ENCODE data around the gene POLDIP2. TPM values are rescaled to one million over a fixed set of nuclear protein-coding genes. Genes with fewer than 3 reads are reported as not detected.

The POLDIP2 gene
- total and polyA plus RNA-seq, 2 of the 13 experiments (the other 11 are each of a cell fraction or from before 2014, with no cell fraction given): 85.9 to 114 TPM

DNA sequence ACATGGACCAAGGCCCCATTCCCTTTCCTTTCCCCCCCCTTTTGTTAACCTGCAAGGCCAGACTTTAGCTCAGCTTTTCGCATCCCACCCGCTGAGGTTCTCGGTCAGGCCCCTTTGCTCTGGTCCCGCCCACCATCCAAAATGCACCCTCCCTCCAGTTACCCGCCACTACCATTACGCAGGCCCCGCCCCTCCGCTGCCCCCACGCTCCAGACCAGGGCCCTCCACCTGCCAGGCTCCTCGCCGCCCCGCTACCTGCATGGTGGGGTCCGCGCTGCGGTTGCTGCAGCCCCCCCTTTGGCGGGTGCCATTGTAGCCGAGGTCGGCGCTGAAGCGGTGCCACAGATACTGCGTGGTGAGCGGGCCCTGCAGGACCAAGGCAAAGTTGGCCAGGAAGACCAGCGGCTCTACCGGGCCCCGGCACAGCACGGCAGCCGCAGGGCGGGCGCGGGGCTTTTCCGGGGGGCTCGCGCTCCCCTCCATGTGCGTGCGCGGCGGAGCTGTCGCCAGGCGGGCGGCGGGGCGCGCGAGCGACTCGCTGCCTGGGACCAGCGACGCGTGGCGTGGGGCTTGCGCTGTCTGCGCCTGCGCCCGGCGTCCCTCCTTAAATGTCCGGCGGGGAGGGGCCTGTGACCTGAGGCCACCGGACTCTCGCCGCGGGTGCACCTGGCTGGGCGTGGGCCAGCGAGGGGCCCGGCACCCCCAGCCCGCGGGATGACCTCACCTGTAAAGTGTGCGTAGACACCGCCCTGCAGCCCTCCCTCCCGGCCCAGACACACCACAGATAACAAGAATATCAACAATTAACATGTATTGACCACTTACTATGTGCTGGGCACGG, 48.5 kb upstream of the POLDIP2 start, which contains the start of gene SLC46A1 (continued):
- TF ChIP-seq KLF12 (CRISPR knock-in tag; IDR thresholded peaks at IDR 0.05; ENCODE audit: borderline replicate concordance) (no peak; the same call in 1 of the 2 replicates), ZNF670 (CRISPR knock-in tag; IDR thresholded peaks at IDR 0.05; ENCODE audit: borderline replicate concordance) (no peak), ZNF570 (CRISPR knock-in tag; IDR thresholded peaks at IDR 0.05; ENCODE audit: borderline replicate concordance) (no peak), ZNF724P (CRISPR knock-in tag; IDR thresholded peaks at IDR 0.05; ENCODE audit: borderline replicate concordance) (no peak), ZNF484 (CRISPR knock-in tag; IDR thresholded peaks at IDR 0.05; ENCODE audit: borderline replicate concordance, low read depth) (no peak), ZNF12 (CRISPR knock-in tag; IDR thresholded peaks at IDR 0.05) (no peak), CBX5 (CRISPR knock-in tag; IDR thresholded peaks at IDR 0.05; ENCODE audit: borderline replicate concordance) (no peak), ZNF251 (CRISPR knock-in tag; IDR thresholded peaks at IDR 0.05) (no peak), REL (CRISPR knock-in tag; conservative IDR thresholded peaks at IDR 0.05) (0 out of 2 replicates have a peak, but pooled peaks have one; percentile 58), ZNF549 (CRISPR knock-in tag; IDR thresholded peaks at IDR 0.05) (no peak), U2AF2 (IDR thresholded peaks at IDR 0.05; ENCODE audit: low read depth, low read length) (no peak), PHF8 (CRISPR knock-in tag; IDR thresholded peaks at IDR 0.05) (peak; percentile 88), RORA (CRISPR knock-in tag; IDR thresholded peaks at IDR 0.05) (no peak)
- TF ChIP-seq, protein P1, sequence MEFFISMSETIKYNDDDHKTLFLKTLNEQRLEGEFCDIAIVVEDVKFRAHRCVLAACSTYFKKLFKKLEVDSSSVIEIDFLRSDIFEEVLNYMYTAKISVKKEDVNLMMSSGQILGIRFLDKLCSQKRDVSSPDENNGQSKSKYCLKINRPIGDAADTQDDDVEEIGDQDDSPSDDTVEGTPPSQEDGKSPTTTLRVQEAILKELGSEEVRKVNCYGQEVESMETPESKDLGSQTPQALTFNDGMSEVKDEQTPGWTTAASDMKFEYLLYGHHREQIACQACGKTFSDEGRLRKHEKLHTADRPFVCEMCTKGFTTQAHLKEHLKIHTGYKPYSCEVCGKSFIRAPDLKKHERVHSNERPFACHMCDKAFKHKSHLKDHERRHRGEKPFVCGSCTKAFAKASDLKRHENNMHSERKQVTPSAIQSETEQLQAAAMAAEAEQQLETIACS (CRISPR knock-in tag; IDR thresholded peaks at IDR 0.05): no peak
- TF ChIP-seq, protein P2, sequence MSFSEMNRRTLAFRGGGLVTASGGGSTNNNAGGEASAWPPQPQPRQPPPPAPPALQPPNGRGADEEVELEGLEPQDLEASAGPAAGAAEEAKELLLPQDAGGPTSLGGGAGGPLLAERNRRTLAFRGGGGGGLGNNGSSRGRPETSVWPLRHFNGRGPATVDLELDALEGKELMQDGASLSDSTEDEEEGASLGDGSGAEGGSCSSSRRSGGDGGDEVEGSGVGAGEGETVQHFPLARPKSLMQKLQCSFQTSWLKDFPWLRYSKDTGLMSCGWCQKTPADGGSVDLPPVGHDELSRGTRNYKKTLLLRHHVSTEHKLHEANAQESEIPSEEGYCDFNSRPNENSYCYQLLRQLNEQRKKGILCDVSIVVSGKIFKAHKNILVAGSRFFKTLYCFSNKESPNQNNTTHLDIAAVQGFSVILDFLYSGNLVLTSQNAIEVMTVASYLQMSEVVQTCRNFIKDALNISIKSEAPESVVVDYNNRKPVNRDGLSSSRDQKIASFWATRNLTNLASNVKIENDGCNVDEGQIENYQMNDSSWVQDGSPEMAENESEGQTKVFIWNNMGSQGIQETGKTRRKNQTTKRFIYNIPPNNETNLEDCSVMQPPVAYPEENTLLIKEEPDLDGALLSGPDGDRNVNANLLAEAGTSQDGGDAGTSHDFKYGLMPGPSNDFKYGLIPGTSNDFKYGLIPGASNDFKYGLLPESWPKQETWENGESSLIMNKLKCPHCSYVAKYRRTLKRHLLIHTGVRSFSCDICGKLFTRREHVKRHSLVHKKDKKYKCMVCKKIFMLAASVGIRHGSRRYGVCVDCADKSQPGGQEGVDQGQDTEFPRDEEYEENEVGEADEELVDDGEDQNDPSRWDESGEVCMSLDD (CRISPR knock-in tag; IDR thresholded peaks at IDR 0.05; ENCODE audit: borderline replicate concordance): 0 out of 2 replicates have a peak, but pooled peaks have one; percentile 50
- TF ChIP-seq, protein P3, sequence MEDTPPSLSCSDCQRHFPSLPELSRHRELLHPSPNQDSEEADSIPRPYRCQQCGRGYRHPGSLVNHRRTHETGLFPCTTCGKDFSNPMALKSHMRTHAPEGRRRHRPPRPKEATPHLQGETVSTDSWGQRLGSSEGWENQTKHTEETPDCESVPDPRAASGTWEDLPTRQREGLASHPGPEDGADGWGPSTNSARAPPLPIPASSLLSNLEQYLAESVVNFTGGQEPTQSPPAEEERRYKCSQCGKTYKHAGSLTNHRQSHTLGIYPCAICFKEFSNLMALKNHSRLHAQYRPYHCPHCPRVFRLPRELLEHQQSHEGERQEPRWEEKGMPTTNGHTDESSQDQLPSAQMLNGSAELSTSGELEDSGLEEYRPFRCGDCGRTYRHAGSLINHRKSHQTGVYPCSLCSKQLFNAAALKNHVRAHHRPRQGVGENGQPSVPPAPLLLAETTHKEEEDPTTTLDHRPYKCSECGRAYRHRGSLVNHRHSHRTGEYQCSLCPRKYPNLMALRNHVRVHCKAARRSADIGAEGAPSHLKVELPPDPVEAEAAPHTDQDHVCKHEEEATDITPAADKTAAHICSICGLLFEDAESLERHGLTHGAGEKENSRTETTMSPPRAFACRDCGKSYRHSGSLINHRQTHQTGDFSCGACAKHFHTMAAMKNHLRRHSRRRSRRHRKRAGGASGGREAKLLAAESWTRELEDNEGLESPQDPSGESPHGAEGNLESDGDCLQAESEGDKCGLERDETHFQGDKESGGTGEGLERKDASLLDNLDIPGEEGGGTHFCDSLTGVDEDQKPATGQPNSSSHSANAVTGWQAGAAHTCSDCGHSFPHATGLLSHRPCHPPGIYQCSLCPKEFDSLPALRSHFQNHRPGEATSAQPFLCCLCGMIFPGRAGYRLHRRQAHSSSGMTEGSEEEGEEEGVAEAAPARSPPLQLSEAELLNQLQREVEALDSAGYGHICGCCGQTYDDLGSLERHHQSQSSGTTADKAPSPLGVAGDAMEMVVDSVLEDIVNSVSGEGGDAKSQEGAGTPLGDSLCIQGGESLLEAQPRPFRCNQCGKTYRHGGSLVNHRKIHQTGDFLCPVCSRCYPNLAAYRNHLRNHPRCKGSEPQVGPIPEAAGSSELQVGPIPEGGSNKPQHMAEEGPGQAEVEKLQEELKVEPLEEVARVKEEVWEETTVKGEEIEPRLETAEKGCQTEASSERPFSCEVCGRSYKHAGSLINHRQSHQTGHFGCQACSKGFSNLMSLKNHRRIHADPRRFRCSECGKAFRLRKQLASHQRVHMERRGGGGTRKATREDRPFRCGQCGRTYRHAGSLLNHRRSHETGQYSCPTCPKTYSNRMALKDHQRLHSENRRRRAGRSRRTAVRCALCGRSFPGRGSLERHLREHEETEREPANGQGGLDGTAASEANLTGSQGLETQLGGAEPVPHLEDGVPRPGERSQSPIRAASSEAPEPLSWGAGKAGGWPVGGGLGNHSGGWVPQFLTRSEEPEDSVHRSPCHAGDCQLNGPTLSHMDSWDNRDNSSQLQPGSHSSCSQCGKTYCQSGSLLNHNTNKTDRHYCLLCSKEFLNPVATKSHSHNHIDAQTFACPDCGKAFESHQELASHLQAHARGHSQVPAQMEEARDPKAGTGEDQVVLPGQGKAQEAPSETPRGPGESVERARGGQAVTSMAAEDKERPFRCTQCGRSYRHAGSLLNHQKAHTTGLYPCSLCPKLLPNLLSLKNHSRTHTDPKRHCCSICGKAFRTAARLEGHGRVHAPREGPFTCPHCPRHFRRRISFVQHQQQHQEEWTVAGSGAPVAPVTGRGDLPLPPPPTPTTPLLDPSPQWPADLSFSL (CRISPR knock-in tag; IDR thresholded peaks at IDR 0.05): no peak
- TF ChIP-seq, protein P4, sequence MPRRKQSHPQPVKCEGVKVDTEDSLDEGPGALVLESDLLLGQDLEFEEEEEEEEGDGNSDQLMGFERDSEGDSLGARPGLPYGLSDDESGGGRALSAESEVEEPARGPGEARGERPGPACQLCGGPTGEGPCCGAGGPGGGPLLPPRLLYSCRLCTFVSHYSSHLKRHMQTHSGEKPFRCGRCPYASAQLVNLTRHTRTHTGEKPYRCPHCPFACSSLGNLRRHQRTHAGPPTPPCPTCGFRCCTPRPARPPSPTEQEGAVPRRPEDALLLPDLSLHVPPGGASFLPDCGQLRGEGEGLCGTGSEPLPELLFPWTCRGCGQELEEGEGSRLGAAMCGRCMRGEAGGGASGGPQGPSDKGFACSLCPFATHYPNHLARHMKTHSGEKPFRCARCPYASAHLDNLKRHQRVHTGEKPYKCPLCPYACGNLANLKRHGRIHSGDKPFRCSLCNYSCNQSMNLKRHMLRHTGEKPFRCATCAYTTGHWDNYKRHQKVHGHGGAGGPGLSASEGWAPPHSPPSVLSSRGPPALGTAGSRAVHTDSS (CRISPR knock-in tag; conservative IDR thresholded peaks at IDR 0.05): no peak
